NCI-H2227 (cell line): ENCODE results near the gene RNF215.

Source experiments
- DNase-seq: peaks from one replicate; lab custom pipeline; 2025; ENCODE audit not compliant: unreplicated experiment; lab: John Stamatoyannopoulos, UW

The RNF215 gene

DNA sequence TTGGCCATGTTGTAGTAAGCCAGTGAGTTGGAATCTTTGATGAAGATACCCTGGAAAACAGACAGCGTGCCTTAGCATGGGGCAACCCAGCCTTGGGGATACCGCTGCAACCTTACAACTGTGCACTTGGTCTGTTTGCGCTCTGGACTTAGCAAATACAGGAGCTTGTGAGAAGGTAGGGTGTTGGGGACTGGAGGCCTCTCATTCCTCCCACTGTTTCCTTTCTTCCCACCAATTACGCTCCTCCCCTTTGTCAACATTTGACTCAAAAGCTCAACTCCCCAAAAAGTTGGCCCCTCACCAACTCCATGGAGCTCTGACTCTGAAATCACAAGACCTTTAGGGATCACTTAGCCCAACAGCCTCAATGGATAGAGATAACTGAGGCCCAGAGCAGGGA, 52.6 kb downstream of the RNF215 start:
- DNase-seq: no peak

DNA sequence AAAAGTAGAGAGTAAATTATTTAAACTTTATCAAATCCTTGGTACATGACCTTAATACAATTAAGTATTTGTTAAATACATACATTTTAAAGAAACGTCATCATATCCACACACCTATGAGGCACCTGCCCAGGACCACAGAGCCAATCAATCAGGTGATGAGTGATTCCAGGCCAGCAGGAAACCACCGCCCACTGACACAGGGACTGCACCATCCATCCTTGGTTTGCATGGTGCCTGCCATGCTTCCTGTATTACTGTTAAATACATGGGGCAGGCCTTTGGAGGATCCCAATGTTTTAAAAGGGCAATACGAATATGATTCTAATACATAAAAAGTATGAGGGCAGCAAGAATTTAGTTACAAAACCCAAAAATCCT, 53.5 kb downstream of the RNF215 start:
- no peak for DNase-seq

DNA sequence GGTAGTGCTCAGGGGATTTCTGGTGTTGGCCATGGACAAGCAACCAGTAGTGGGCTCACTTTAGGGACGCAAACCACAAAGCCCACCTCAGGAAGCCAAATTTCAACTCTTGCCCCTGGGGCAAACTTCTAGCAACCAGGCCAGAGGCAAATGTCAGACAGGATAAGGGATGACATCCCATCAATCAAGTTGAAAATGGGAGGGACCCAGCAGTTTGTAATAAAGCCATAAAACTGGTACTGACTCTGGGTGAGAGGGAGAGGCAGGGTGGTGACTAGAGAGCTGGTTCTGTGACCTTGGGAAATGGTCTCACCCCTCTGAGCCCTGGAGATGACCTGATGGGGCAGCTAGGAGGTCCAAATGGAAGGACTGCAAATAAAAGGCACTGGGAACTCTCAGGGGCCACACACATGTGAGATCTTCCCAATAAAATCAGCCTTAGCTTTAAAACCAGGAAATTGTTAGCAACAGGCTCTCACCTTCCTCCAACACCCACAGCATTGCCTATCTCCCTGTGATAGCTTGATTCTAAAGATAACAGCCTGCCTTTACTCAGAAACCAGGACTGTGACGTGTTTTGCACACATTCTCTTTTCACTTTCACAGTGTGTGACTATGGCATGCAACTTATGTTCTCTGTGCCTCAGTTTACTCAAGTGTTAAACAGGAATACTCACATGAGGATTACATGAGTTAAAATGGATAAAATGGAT, 54.1 kb downstream of the RNF215 start:
- DNase-seq: no peak

DNA sequence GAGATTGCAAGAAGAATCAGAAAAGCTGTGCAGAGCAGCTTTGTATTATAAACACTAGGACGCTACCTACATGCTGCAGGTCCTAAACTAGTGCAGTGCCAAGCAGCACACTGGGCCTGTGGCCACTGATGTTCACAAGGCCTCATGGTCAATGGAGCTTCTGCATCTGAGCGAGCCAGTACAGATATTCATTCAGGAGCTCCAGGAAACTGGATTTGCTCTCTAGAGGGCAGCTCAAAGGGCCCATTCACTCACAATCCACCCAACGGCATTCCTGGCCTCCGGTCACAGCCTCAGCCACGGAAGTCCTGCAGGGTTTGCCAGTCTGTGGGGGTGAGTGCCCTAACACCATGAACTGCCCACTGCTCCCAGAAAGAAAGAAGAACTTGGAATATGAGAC, 54.7 kb downstream of the RNF215 start:
- DNase-seq: no peak
